ENCODE data around the gene TMEM80.

Gene TMEM80

GRCh38 chr11:745428-745827 is 49.8 kb downstream of the TMEM80 start:
- ATAC-seq (ENCODE audit: insufficient read depth, low read depth) (no peak), DNase-seq (no peak)
- Histone ChIP-seq H3K4me3 (ENCODE audit: low read depth in 1 of 2, low read length in 2 of 2) (no peak overlapping the region), H3K36me3 (ENCODE audit: insufficient read depth, low read length) (peaks cover 12% of the 10 kb centered on the region), H3K9me3 (ENCODE audit: insufficient read depth, low read length, severe bottlenecking) (no peaks in the 10 kb centered on the region), H2AFZ (ENCODE audit: low read depth, low read length) (no peak overlapping the region), H3K79me2 (ENCODE audit: insufficient read depth, low read length) (peaks cover 38% of the 10 kb centered on the region), H3K9ac (ENCODE audit: low read depth, low read length) (no peak overlapping the region), H3K27ac (ENCODE audit: low read length) (no peak overlapping the region), H4K20me1 (ENCODE audit: insufficient read depth, low read length) (peaks cover 15% of the 10 kb centered on the region), H3K27me3 (ENCODE audit: insufficient read depth, low read length, poor library complexity) (no peaks in the 10 kb centered on the region), H3K4me1 (ENCODE audit: insufficient read depth, low read length) (peaks cover 30% of the 10 kb centered on the region), H3K4me2 (ENCODE audit: insufficient read depth, low read length) (no peak overlapping the region)
- no peak for TF ChIP-seq EZH2 (IDR thresholded peaks at IDR 0.05; ENCODE audit: borderline replicate concordance, low read depth, low read length, severe bottlenecking)
- TF ChIP-seq, protein P1, sequence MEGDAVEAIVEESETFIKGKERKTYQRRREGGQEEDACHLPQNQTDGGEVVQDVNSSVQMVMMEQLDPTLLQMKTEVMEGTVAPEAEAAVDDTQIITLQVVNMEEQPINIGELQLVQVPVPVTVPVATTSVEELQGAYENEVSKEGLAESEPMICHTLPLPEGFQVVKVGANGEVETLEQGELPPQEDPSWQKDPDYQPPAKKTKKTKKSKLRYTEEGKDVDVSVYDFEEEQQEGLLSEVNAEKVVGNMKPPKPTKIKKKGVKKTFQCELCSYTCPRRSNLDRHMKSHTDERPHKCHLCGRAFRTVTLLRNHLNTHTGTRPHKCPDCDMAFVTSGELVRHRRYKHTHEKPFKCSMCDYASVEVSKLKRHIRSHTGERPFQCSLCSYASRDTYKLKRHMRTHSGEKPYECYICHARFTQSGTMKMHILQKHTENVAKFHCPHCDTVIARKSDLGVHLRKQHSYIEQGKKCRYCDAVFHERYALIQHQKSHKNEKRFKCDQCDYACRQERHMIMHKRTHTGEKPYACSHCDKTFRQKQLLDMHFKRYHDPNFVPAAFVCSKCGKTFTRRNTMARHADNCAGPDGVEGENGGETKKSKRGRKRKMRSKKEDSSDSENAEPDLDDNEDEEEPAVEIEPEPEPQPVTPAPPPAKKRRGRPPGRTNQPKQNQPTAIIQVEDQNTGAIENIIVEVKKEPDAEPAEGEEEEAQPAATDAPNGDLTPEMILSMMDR (IDR thresholded peaks at IDR 0.05; ENCODE audit: borderline replicate concordance, extremely low read depth, low read length, poor library complexity, severe bottlenecking): no peak

DNA sequence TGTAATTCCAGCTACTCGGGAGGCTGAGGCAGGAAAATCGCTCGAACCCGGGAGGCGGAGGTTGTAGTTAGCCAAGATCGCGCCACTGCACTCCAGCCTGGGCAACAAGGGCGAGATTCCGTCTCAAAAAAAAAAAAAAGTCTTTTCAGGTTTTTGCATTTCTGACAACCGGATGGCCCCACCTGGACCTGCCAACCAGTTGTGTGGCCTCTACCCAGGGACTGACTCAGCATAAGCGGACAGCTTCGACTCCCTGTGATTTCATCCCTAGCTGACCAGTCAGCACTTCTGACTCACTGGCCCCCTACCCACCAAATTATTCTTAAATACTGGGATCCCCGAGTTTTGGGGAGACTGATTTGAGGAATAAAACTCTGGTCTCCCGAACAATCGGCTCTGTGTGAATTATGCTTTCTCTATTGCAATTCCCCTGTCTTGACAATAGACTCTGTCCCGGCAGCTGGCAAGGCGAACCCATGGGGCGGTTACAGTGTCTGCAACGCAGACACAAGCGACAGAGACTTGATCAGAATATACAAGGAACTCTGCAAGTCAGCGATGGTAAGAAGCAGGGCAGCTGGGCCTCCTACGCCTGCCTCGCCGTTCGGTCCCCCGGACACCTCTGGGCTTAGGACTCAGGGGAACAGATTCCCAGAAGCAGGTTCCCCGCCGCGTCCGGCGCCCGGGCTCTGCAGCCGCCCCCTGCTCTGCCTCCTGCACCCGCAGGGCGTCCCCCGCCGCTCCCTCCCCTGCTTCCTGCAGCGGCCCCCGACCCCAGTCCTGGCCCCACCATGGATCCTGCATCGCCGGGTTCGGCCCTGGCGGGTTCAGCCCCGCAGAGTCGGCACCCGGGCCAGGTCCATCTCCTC is 50.9 kb downstream of the TMEM80 start:
- H3K27me3 ChIP-seq (ENCODE audit: insufficient read depth, low read length, poor library complexity): no peaks in the 10 kb centered on the region
- peaks cover 21% of the 10 kb centered on the region for H4K20me1 ChIP-seq (ENCODE audit: insufficient read depth, low read length)
- peak overlapping the region; percentile 96 for H2AFZ ChIP-seq (ENCODE audit: low read depth, low read length)
- H3K4me1 ChIP-seq (ENCODE audit: insufficient read depth, low read length): peaks cover 30% of the 10 kb centered on the region
- ATAC-seq (ENCODE audit: insufficient read depth, low read depth) (peak; percentile 65), DNase-seq (peak; percentile 63)
- no peaks in the 10 kb centered on the region for H3K9me3 ChIP-seq (ENCODE audit: insufficient read depth, low read length, severe bottlenecking)
- H3K4me3 ChIP-seq (ENCODE audit: low read depth in 1 of 2, low read length in 2 of 2): peak overlapping the region; percentile 51 to 83
- TF ChIP-seq, protein P1 (IDR thresholded peaks at IDR 0.05; ENCODE audit: borderline replicate concordance, extremely low read depth, low read length, poor library complexity, severe bottlenecking): no peak
- no peak for TF ChIP-seq EZH2 (IDR thresholded peaks at IDR 0.05; ENCODE audit: borderline replicate concordance, low read depth, low read length, severe bottlenecking)
- H3K9ac ChIP-seq (ENCODE audit: low read depth, low read length): peak overlapping the region; percentile 88
- H3K4me2 ChIP-seq (ENCODE audit: insufficient read depth, low read length): peak overlapping the region; percentile 94
- H3K27ac ChIP-seq (ENCODE audit: low read length): peak overlapping the region; percentile 80
- H3K36me3 ChIP-seq (ENCODE audit: insufficient read depth, low read length): peaks cover 12% of the 10 kb centered on the region
- peaks cover 48% of the 10 kb centered on the region for H3K79me2 ChIP-seq (ENCODE audit: insufficient read depth, low read length)

DNA sequence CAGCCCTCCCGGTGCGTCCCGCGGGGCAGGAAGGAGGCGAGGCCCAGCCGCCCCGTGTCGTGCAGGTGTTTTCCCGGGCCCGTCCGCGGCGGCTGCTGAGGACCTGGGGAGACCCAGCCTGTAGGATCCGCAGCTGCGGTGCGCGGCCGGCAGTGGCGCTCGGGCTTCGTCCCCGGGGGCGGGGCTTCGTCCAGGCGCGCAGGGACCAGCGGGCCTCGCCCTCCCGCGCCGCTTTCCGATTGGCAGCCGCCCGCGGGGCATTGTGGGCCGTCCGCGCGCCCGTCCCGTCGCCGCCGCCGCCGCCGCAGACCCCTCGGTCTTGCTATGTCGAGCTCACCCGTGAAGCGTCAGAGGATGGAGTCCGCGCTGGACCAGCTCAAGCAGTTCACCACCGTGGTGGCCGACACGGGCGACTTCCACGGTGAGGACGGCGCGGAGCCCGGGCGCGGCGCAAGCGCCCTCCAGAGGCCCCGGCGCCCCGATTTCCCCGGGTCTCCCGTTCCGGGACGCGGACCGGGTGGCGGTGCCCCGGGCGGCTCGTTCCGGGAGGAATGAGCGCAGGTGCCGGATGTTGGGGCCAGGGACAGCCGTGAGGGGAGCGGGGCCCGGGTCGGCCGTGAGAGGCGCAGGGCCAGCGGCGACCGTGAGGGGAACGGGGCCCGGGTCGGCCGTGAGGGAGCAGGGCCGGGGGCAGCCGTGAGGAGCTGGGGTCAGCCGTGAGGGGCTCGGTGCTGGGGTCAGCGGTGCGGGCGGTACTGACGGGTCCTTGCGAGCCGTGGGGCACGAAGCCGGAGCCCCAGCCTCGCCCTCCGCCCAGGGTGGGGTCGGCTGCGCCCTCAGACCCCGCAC is 51.8 kb downstream of the TMEM80 start, which contains the start of gene TALDO1:
Gene TALDO1 (plus strand): TSS at position 307 of the 849 bp plus-strand sequence. CDS start 18 bp downstream, at position 325.
- Histone ChIP-seq H3K79me2 (ENCODE audit: insufficient read depth, low read length) (peaks cover 57% of the 10 kb centered on the region), H2AFZ (ENCODE audit: low read depth, low read length) (peak within 1 kb of the TSS; percentile 96), H3K4me2 (ENCODE audit: insufficient read depth, low read length) (peak within 1 kb of the TSS; percentile 94), H3K36me3 (ENCODE audit: insufficient read depth, low read length) (peaks cover 14% of the 10 kb centered on the region), H3K9me3 (ENCODE audit: insufficient read depth, low read length, severe bottlenecking) (no peaks in the 10 kb centered on the region), H3K4me1 (ENCODE audit: insufficient read depth, low read length) (peaks cover 30% of the 10 kb centered on the region), H3K27me3 (ENCODE audit: insufficient read depth, low read length, poor library complexity) (no peaks in the 10 kb centered on the region), H3K4me3 (ENCODE audit: low read depth in 1 of 2, low read length in 2 of 2) (peak within 1 kb of the TSS; percentile 51 to 83), H3K27ac (ENCODE audit: low read length) (peak within 1 kb of the TSS; percentile 80), H4K20me1 (ENCODE audit: insufficient read depth, low read length) (peaks cover 23% of the 10 kb centered on the region), H3K9ac (ENCODE audit: low read depth, low read length) (peak within 1 kb of the TSS; percentile 88)
- DNase-seq (peak; percentile 80), ATAC-seq (ENCODE audit: insufficient read depth, low read depth) (peak; percentile 81)
- TF ChIP-seq EZH2 (IDR thresholded peaks at IDR 0.05; ENCODE audit: borderline replicate concordance, low read depth, low read length, severe bottlenecking): no peak
- TF ChIP-seq, protein P1 (IDR thresholded peaks at IDR 0.05; ENCODE audit: borderline replicate concordance, extremely low read depth, low read length, poor library complexity, severe bottlenecking): peak; percentile 28
